GM03348 (cell line): ENCODE measurements around the gene CLTC.

Source experiments
- DNase-seq: peaks from one replicate; pipeline ENCODE4 v3.0.0; 2012; ENCODE audit warnings: low spot score

Gene CLTC

GRCh38 chr17:59727817-59728533, 108.3 kb downstream of the CLTC start:
- DNase-seq = no peak

- no peak for DNase-seq
Observed at GRCh38 chr17:59730268-59730834, 110.7 kb downstream of the CLTC start.

- no peak for DNase-seq
Observed at GRCh38 chr17:59733697-59734096, 114.0 kb downstream of the CLTC start.

GRCh38 chr17:59734226-59734625, 114.5 kb downstream of the CLTC start:
- DNase-seq = no peak

GRCh38 chr17:59737324-59737723, 117.6 kb downstream of the CLTC start:
- DNase-seq = no peak

GRCh38 chr17:59743842-59744241, 124.1 kb downstream of the CLTC start:
- no peak for DNase-seq

GRCh38 chr17:59745040-59745439, 125.3 kb downstream of the CLTC start:
- DNase-seq = no peak
